ENCODE results near the gene DYNLRB1.

DNA sequence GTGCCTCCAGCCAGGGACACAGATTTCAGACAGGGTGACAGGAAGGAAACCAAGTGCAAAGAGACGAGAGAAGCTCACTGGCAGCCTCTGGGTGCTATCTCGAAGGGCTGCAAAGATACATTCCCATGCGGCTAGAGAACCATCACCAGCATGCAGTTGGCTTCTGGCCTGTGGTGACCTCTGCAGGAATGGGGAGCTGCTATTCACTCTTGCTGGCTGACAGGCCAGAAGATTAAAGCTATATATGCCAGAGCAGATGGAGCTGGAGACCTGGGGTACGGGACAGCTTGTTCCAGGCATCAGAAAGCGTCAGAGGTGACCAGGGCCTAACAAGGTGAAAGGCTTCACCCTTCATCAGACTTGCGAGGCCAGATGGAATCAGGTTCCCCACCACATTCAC, 62.3 kb downstream of the DYNLRB1 start:
- no peak for TF ChIP-seq SIN3A (IDR thresholded peaks at IDR 0.05; ENCODE audit: borderline replicate concordance, insufficient read depth, low read length)
- TF ChIP-seq TAF1 (IDR thresholded peaks at IDR 0.05; ENCODE audit: borderline replicate concordance, insufficient read depth, low read length): no peak
- TF ChIP-seq, protein P1, sequence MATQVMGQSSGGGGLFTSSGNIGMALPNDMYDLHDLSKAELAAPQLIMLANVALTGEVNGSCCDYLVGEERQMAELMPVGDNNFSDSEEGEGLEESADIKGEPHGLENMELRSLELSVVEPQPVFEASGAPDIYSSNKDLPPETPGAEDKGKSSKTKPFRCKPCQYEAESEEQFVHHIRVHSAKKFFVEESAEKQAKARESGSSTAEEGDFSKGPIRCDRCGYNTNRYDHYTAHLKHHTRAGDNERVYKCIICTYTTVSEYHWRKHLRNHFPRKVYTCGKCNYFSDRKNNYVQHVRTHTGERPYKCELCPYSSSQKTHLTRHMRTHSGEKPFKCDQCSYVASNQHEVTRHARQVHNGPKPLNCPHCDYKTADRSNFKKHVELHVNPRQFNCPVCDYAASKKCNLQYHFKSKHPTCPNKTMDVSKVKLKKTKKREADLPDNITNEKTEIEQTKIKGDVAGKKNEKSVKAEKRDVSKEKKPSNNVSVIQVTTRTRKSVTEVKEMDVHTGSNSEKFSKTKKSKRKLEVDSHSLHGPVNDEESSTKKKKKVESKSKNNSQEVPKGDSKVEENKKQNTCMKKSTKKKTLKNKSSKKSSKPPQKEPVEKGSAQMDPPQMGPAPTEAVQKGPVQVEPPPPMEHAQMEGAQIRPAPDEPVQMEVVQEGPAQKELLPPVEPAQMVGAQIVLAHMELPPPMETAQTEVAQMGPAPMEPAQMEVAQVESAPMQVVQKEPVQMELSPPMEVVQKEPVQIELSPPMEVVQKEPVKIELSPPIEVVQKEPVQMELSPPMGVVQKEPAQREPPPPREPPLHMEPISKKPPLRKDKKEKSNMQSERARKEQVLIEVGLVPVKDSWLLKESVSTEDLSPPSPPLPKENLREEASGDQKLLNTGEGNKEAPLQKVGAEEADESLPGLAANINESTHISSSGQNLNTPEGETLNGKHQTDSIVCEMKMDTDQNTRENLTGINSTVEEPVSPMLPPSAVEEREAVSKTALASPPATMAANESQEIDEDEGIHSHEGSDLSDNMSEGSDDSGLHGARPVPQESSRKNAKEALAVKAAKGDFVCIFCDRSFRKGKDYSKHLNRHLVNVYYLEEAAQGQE (IDR thresholded peaks at IDR 0.05; ENCODE audit: insufficient read depth in 1 of 2, low read depth in 2 of 2, low read length in 2 of 2): no peak
